ENCODE results near the gene KCNK3.

The KCNK3 gene

GRCh38 chr2:26687328-26687727 lies 5.2 kb upstream of the KCNK3 start:
- H3K27ac ChIP-seq (ENCODE audit: insufficient read depth, low read depth, low read length, poor library complexity, severe bottlenecking) = no peak overlapping the region
- no peak overlapping the region for H3K4me3 ChIP-seq (ENCODE audit: insufficient read depth, low read depth, low read length)
- H3K36me3 ChIP-seq (ENCODE audit: control insufficient read depth, insufficient read depth, low read length) = no peaks in the 10 kb centered on the region
- peaks cover 13% of the 10 kb centered on the region for H3K27me3 ChIP-seq (ENCODE audit: control insufficient read depth, insufficient read depth, low read length, poor library complexity, severe bottlenecking)
- 80 to 81% methylated on average over 4 of the region's 4 CpGs for WGBS, 2 experiments
- no peaks in the 10 kb centered on the region for H3K9me3 ChIP-seq (ENCODE audit: control insufficient read depth, low read length)
- peaks cover 12% of the 10 kb centered on the region for H3K4me1 ChIP-seq (ENCODE audit: control insufficient read depth, insufficient read depth, low read length)

DNA sequence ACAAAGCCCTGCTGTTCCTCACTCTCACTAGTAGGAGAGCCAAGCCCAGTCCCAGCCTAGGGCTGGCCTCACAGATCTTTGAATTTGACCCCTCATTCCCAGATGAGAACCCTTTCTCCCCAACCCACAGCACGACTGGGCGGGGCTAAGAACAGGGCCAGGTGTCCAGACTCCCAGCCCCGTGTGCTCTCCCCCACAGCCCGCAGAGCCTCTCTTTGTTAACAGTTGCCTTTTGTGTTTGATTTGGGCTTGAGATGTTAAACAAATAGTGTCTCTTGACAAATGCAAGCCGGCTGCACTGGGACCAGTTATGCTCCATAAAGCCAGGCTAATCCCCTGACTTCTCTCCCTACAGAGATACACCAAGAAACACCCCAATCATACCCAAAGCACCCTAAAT lies 4.7 kb upstream of the KCNK3 start:
- Histone ChIP-seq H3K36me3 (ENCODE audit: control insufficient read depth, insufficient read depth, low read length) (no peaks in the 10 kb centered on the region), H3K4me3 (ENCODE audit: insufficient read depth, low read depth, low read length) (no peak overlapping the region), H3K9me3 (ENCODE audit: control insufficient read depth, low read length) (no peaks in the 10 kb centered on the region), H3K27ac (ENCODE audit: insufficient read depth, low read depth, low read length, poor library complexity, severe bottlenecking) (no peak overlapping the region), H3K4me1 (ENCODE audit: control insufficient read depth, insufficient read depth, low read length) (peaks cover 12% of the 10 kb centered on the region), H3K27me3 (ENCODE audit: control insufficient read depth, insufficient read depth, low read length, poor library complexity, severe bottlenecking) (peaks cover 14% of the 10 kb centered on the region)
- WGBS, 2 experiments = 64 to 70% methylated on average over 5 of the region's 5 CpGs

- Histone ChIP-seq H3K9me3 (ENCODE audit: control insufficient read depth, low read length) (no peaks in the 10 kb centered on the region), H3K27me3 (ENCODE audit: control insufficient read depth, insufficient read depth, low read length, poor library complexity, severe bottlenecking) (peaks cover 48% of the 10 kb centered on the region), H3K27ac (ENCODE audit: insufficient read depth, low read depth, low read length, poor library complexity, severe bottlenecking) (no peak overlapping the region), H3K4me1 (ENCODE audit: control insufficient read depth, insufficient read depth, low read length) (peaks cover 17% of the 10 kb centered on the region), H3K4me3 (ENCODE audit: insufficient read depth, low read depth, low read length) (no peak overlapping the region), H3K36me3 (ENCODE audit: control insufficient read depth, insufficient read depth, low read length) (no peaks in the 10 kb centered on the region)
- 69 to 82% methylated on average over 3 of the region's 3 CpGs for WGBS, 2 experiments
These were observed 1.4 kb upstream of the KCNK3 start for GRCh38 chr2:26691161-26691560.

DNA sequence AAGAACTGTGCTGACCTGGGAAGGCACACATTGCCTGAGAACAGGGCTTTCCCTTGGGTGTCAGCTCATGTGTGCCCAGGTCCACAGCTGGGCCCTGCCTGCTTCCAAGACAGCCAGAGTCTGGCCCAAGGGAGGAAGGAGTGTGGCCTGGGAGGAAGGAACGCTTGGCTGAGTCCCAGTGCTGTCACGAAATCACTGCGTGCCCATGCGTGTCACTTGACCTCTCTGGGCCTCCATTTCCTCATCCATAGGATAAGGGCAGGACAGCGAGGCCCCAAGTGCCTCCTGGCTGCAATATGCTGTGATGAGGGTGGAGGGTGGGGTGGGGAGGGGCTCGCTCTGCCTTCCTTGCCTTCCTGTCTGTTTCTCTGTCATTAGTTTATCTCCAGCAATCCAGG lies 642 bp upstream of the KCNK3 start:
- H3K27ac ChIP-seq (ENCODE audit: insufficient read depth, low read depth, low read length, poor library complexity, severe bottlenecking) = no peak overlapping the region
- H3K4me3 ChIP-seq (ENCODE audit: insufficient read depth, low read depth, low read length) = no peak overlapping the region
- H3K4me1 ChIP-seq (ENCODE audit: control insufficient read depth, insufficient read depth, low read length) = peaks cover 14% of the 10 kb centered on the region
- H3K9me3 ChIP-seq (ENCODE audit: control insufficient read depth, low read length) = no peaks in the 10 kb centered on the region
- no peaks in the 10 kb centered on the region for H3K36me3 ChIP-seq (ENCODE audit: control insufficient read depth, insufficient read depth, low read length)
- 69 to 73% methylated on average over 6 of the region's 6 CpGs for WGBS, 2 experiments
- peaks cover 49% of the 10 kb centered on the region for H3K27me3 ChIP-seq (ENCODE audit: control insufficient read depth, insufficient read depth, low read length, poor library complexity, severe bottlenecking)

- Histone ChIP-seq H3K9me3 (ENCODE audit: control insufficient read depth, low read length) (no peaks in the 10 kb centered on the region), H3K27ac (ENCODE audit: insufficient read depth, low read depth, low read length, poor library complexity, severe bottlenecking) (no peak overlapping the region), H3K4me1 (ENCODE audit: control insufficient read depth, insufficient read depth, low read length) (peaks cover 9% of the 10 kb centered on the region), H3K4me3 (ENCODE audit: insufficient read depth, low read depth, low read length) (peak overlapping the region; percentile 34), H3K27me3 (ENCODE audit: control insufficient read depth, insufficient read depth, low read length, poor library complexity, severe bottlenecking) (peaks cover 52% of the 10 kb centered on the region), H3K36me3 (ENCODE audit: control insufficient read depth, insufficient read depth, low read length) (no peaks in the 10 kb centered on the region)
- WGBS, 2 experiments = 4 to 5% methylated on average over 83 of the region's 83 CpGs
These were observed 651 bp downstream of the KCNK3 start for GRCh38 chr2:26692897-26693849.

- H3K4me3 ChIP-seq (ENCODE audit: insufficient read depth, low read depth, low read length) = no peak overlapping the region
- no peaks in the 10 kb centered on the region for H3K36me3 ChIP-seq (ENCODE audit: control insufficient read depth, insufficient read depth, low read length)
- peaks cover 52% of the 10 kb centered on the region for H3K27me3 ChIP-seq (ENCODE audit: control insufficient read depth, insufficient read depth, low read length, poor library complexity, severe bottlenecking)
- H3K4me1 ChIP-seq (ENCODE audit: control insufficient read depth, insufficient read depth, low read length) = peaks cover 8% of the 10 kb centered on the region
- no peak overlapping the region for H3K27ac ChIP-seq (ENCODE audit: insufficient read depth, low read depth, low read length, poor library complexity, severe bottlenecking)
- no peaks in the 10 kb centered on the region for H3K9me3 ChIP-seq (ENCODE audit: control insufficient read depth, low read length)
- WGBS, 2 experiments = 70 to 72% methylated on average over 7 of the region's 7 CpGs
These were observed 1.5 kb downstream of the KCNK3 start for GRCh38 chr2:26694001-26694400.

DNA sequence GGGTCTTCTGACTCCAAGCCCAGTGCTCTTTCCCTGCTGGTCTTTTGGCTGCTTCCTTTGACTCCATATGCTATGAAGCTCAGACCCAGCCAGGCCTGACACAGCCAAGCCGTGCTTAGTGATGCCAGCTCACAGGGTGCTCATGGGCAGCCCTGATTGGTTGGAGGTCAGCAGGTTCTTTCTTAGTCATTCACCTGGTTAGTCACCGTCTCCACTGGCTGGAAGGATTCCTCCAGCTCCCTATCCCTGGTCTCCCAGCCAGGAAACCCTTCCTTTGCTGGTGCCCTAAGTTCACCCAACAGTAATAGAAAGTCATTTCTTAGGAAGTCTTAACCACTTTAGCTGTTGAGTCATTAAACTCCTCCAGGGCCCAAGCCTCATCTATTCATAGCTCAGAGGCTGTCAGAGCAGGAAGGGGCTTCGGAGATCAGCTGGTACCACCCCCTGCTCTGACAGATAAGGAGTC lies 3.9 kb downstream of the KCNK3 start:
- WGBS, 2 experiments = 67 to 75% methylated on average over 3 of the region's 3 CpGs
- Histone ChIP-seq H3K27ac (ENCODE audit: insufficient read depth, low read depth, low read length, poor library complexity, severe bottlenecking) (no peak overlapping the region), H3K9me3 (ENCODE audit: control insufficient read depth, low read length) (no peaks in the 10 kb centered on the region), H3K4me1 (ENCODE audit: control insufficient read depth, insufficient read depth, low read length) (peaks cover 8% of the 10 kb centered on the region), H3K27me3 (ENCODE audit: control insufficient read depth, insufficient read depth, low read length, poor library complexity, severe bottlenecking) (peaks cover 49% of the 10 kb centered on the region), H3K4me3 (ENCODE audit: insufficient read depth, low read depth, low read length) (no peak overlapping the region), H3K36me3 (ENCODE audit: control insufficient read depth, insufficient read depth, low read length) (no peaks in the 10 kb centered on the region)

GRCh38 chr2:26697425-26697824 lies 4.9 kb downstream of the KCNK3 start:
- H3K27me3 ChIP-seq (ENCODE audit: control insufficient read depth, insufficient read depth, low read length, poor library complexity, severe bottlenecking) = peaks cover 43% of the 10 kb centered on the region
- WGBS, 2 experiments = 92% methylated on average over 10 of the region's 10 CpGs
- H3K27ac ChIP-seq (ENCODE audit: insufficient read depth, low read depth, low read length, poor library complexity, severe bottlenecking) = no peak overlapping the region
- H3K36me3 ChIP-seq (ENCODE audit: control insufficient read depth, insufficient read depth, low read length) = no peaks in the 10 kb centered on the region
- H3K4me3 ChIP-seq (ENCODE audit: insufficient read depth, low read depth, low read length) = no peak overlapping the region
- H3K9me3 ChIP-seq (ENCODE audit: control insufficient read depth, low read length) = no peaks in the 10 kb centered on the region
- peaks cover 8% of the 10 kb centered on the region for H3K4me1 ChIP-seq (ENCODE audit: control insufficient read depth, insufficient read depth, low read length)

- no peak overlapping the region for H3K4me3 ChIP-seq (ENCODE audit: insufficient read depth, low read depth, low read length)
- H3K36me3 ChIP-seq (ENCODE audit: control insufficient read depth, insufficient read depth, low read length) = no peaks in the 10 kb centered on the region
- H3K27me3 ChIP-seq (ENCODE audit: control insufficient read depth, insufficient read depth, low read length, poor library complexity, severe bottlenecking) = peaks cover 27% of the 10 kb centered on the region
- H3K9me3 ChIP-seq (ENCODE audit: control insufficient read depth, low read length) = no peaks in the 10 kb centered on the region
- no peak overlapping the region for H3K27ac ChIP-seq (ENCODE audit: insufficient read depth, low read depth, low read length, poor library complexity, severe bottlenecking)
- 90 to 91% methylated on average over 6 of the region's 6 CpGs for WGBS, 2 experiments
- H3K4me1 ChIP-seq (ENCODE audit: control insufficient read depth, insufficient read depth, low read length) = no peaks in the 10 kb centered on the region
These were observed 6.8 kb downstream of the KCNK3 start for GRCh38 chr2:26699295-26699694.

GRCh38 chr2:26700078-26700477 lies 7.6 kb downstream of the KCNK3 start:
- Histone ChIP-seq H3K36me3 (ENCODE audit: control insufficient read depth, insufficient read depth, low read length) (no peaks in the 10 kb centered on the region), H3K27me3 (ENCODE audit: control insufficient read depth, insufficient read depth, low read length, poor library complexity, severe bottlenecking) (peaks cover 19% of the 10 kb centered on the region), H3K9me3 (ENCODE audit: control insufficient read depth, low read length) (no peaks in the 10 kb centered on the region), H3K27ac (ENCODE audit: insufficient read depth, low read depth, low read length, poor library complexity, severe bottlenecking) (no peak overlapping the region), H3K4me1 (ENCODE audit: control insufficient read depth, insufficient read depth, low read length) (no peaks in the 10 kb centered on the region), H3K4me3 (ENCODE audit: insufficient read depth, low read depth, low read length) (no peak overlapping the region)
- 90 to 92% methylated on average over 4 of the region's 4 CpGs for WGBS, 2 experiments
